Caco-2 (cell line): ENCODE measurements around the gene MEG3. TPM values are rescaled to one million over a fixed set of nuclear protein-coding genes. Genes with fewer than 3 reads are reported as not detected.

Experiments used
- BruUV-seq: library from RNA; stranded (reverse); fragments of 400-500 nt; replicated peaks from 2 replicates; lab custom pipeline; 2021; lab: Mats Ljungman, UMichigan
- CTCF ChIA-PET: fragments of 300-600 bp; sonication (Branson Sonifier 250); formaldehyde crosslinking; loops from one replicate; lab custom pipeline; 2022; ENCODE audit warnings: antibody characterized with exemption; lab: Charles Lee
- POLR2A ChIA-PET: fragments of 300-600 bp; sonication (Branson Sonifier 250); formaldehyde crosslinking; loops from one replicate; lab custom pipeline; 2022; ENCODE audit warnings: antibody characterized with exemption; lab: Charles Lee
- DNase-seq, 2 experiments: peaks; one replicate each; pipeline versions ENCODE4 v3.0.0 to v3.0.0-alpha.2; 2020 to 2022
- H3K27me3 ChIP-seq: replicated peaks from 2 replicates; pipeline ENCODE4 v1.6.0; 2011; ENCODE audit warnings: low read length; ENCODE audit not compliant: control insufficient read depth, insufficient read depth
- H3K36me3 ChIP-seq: 2 replicates; pipeline ENCODE4 v1.5.1; 2011; ENCODE audit warnings: low read length; ENCODE audit not compliant: control insufficient read depth, insufficient read depth
- H3K4me1 ChIP-seq: fragments of 250-450 bp; sonication (Bioruptor Pico); 2 replicates; pipeline ENCODE4 v1.5.1; 2020; ENCODE audit warnings: mild to moderate bottlenecking
- H3K4me3 ChIP-seq: 2 replicates; pipeline ENCODE4 v1.5.1; 2011; ENCODE audit warnings: low read depth, mild to moderate bottlenecking, control low read depth, low read length
- H3K9me3 ChIP-seq: fragments of 250-450 bp; sonication (Bioruptor Pico); 2 replicates; pipeline ENCODE4 v1.5.1; 2020; ENCODE audit warnings: mild to moderate bottlenecking, moderate library complexity
- H3K27ac Mint-ChIP-seq: one replicate; pipeline ENCODE4 v1.8.0; 2022; ENCODE audit warnings: mixed read lengths; ENCODE audit not compliant: unreplicated experiment
- H3K27me3 Mint-ChIP-seq: one replicate; pipeline ENCODE4 v1.8.0; 2022; ENCODE audit warnings: mixed read lengths; ENCODE audit not compliant: insufficient read depth, unreplicated experiment
- H3K36me3 Mint-ChIP-seq: one replicate; pipeline ENCODE4 v1.8.0; 2022; ENCODE audit warnings: mild to moderate bottlenecking, mixed read lengths; ENCODE audit not compliant: insufficient read depth, unreplicated experiment
- H3K4me1 Mint-ChIP-seq: one replicate; pipeline ENCODE4 v1.8.0; 2022; ENCODE audit warnings: low read depth, mixed read lengths; ENCODE audit not compliant: unreplicated experiment
- H3K4me3 Mint-ChIP-seq: one replicate; pipeline ENCODE4 v1.8.0; 2022; ENCODE audit warnings: mild to moderate bottlenecking, moderate library complexity, mixed read lengths; ENCODE audit not compliant: unreplicated experiment
- H3K9me3 Mint-ChIP-seq: one replicate; pipeline ENCODE4 v1.8.0; 2022; ENCODE audit warnings: mixed read lengths; ENCODE audit not compliant: unreplicated experiment
- intact Hi-C: fragments of 100-400 bp; cut with micrococcal nuclease; formaldehyde crosslinking; loops from one replicate; pipeline ENCODE4 v1.10.0; 2022; ENCODE audit not compliant: unreplicated experiment
- total RNA-seq: library from RNA; stranded (reverse); gene quantifications from 2 replicates; pipeline ENCODE4 v1.2.3, GENCODE V29; 2022
- TF ChIP-seq, protein P1 (sequence below), 2 experiments: fragments of 200-600 bp in 1 of 2; IDR thresholded peaks; 1 replicate in 1 of 2; 2 replicates in 1 of 2; pipeline versions ENCODE4 v1.5.1 to v1.8.0; 2011 to 2022; ENCODE audit warnings: antibody characterized with exemption in 1 of 2, control low read depth in 1 of 2, inconsistent platforms in 1 of 2, low read depth in 1 of 2, low read length in 1 of 2, mild to moderate bottlenecking in 1 of 2, moderate library complexity in 1 of 2; ENCODE audit not compliant: insufficient read depth in 1 of 2, severe bottlenecking in 1 of 2, unreplicated experiment in 1 of 2

MEG3 gene
- total RNA-seq, 1 experiment from 2014 or later = not detected

DNA sequence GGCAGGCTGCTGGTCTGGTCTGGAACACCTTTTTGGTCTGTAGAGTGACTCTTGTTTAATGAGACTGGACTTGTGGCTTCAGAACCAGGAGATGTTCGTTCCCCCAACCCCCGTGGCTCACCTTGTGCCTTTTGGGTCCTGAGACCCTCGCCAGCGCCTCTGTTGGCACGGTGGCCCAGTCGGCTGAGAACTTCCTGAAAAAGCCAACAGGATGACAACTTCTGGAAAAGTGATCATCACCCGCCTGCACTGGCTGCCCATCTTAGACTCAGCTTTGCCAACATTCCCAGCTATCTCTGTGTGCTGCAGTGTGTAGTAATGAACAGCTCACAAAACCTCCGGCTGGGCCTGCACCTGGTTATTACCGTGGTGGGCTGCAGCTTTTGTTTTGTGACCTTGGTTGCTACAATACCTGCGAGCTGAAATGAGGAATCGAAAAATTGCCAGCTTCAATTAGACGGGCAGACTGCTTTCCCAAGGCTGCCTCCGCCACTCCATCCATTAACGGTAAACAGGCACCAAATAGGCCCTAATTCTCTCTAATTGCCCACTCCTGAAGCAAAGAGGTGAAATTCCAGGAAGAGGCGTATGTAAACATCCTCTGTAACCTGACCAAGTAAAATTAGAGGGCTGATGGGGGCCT, 16.0 kb downstream of the MEG3 start:
- H3K9me3 Mint-ChIP-seq = no peaks in the 10 kb centered on the region
- no peak for DNase-seq
- BruUV-seq = no TSS peak
- no peaks in the 10 kb centered on the region for H3K36me3 Mint-ChIP-seq
- H3K27me3 Mint-ChIP-seq = no peaks in the 10 kb centered on the region
- Histone ChIP-seq H3K36me3 (no peaks in the 10 kb centered on the region), H3K27me3 (no peaks in the 10 kb centered on the region), H3K9me3 (no peaks in the 10 kb centered on the region), H3K4me1 (no peaks in the 10 kb centered on the region), H3K4me3 (no peak overlapping the region)
- TF ChIP-seq, protein P1, sequence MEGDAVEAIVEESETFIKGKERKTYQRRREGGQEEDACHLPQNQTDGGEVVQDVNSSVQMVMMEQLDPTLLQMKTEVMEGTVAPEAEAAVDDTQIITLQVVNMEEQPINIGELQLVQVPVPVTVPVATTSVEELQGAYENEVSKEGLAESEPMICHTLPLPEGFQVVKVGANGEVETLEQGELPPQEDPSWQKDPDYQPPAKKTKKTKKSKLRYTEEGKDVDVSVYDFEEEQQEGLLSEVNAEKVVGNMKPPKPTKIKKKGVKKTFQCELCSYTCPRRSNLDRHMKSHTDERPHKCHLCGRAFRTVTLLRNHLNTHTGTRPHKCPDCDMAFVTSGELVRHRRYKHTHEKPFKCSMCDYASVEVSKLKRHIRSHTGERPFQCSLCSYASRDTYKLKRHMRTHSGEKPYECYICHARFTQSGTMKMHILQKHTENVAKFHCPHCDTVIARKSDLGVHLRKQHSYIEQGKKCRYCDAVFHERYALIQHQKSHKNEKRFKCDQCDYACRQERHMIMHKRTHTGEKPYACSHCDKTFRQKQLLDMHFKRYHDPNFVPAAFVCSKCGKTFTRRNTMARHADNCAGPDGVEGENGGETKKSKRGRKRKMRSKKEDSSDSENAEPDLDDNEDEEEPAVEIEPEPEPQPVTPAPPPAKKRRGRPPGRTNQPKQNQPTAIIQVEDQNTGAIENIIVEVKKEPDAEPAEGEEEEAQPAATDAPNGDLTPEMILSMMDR (IDR thresholded peaks at IDR 0.05; ENCODE audit: insufficient read depth in 1 of 2, low read depth in 1 of 2, low read length in 1 of 2, severe bottlenecking in 1 of 2, unreplicated experiment in 1 of 2) = no peak
- H3K4me3 Mint-ChIP-seq = no peak overlapping the region
- ChIA-PET POLR2A (no interaction called here), CTCF (interaction anchor here (1.1 kb wide), 1 partner anchor 9 kb away, joined by 4 read pairs; no protein-coding TSS in a partner anchor)
- no peak overlapping the region for H3K27ac Mint-ChIP-seq
- intact Hi-C loops = no loop called here
- H3K4me1 Mint-ChIP-seq = peaks cover 7% of the 10 kb centered on the region

DNA sequence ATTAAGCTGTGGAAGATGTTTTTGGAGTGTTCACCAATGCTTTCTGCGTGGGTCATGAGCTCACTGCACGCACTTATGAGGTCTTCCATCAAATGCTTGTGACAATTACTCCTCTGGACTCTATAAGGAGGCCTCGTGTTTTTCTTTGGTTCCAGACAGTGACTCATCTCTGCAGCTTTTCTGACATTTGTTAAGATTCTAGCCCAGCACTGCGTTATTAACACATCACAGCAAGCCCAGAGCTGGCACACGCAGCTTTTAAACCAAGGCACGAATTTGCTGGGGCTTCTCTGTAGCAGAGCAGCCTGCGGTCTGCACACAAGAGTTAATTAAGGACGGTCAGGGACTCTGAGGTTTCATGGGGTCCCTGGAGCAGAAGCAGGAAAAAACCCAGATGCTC, 16.9 kb downstream of the MEG3 start:
- TF ChIP-seq, protein P1 (IDR thresholded peaks at IDR 0.05; ENCODE audit: insufficient read depth in 1 of 2, low read depth in 1 of 2, low read length in 1 of 2, severe bottlenecking in 1 of 2, unreplicated experiment in 1 of 2) = no peak
- Histone ChIP-seq H3K36me3 (no peaks in the 10 kb centered on the region), H3K27me3 (no peaks in the 10 kb centered on the region), H3K4me3 (no peak overlapping the region), H3K9me3 (no peaks in the 10 kb centered on the region), H3K4me1 (no peaks in the 10 kb centered on the region)
- Mint-ChIP-seq H3K9me3 (no peaks in the 10 kb centered on the region), H3K27me3 (no peaks in the 10 kb centered on the region), H3K4me3 (no peak overlapping the region), H3K4me1 (peaks cover 7% of the 10 kb centered on the region), H3K36me3 (no peaks in the 10 kb centered on the region), H3K27ac (no peak overlapping the region)
- intact Hi-C loops = no loop called here
- BruUV-seq = no TSS peak
- ChIA-PET POLR2A (no interaction called here), CTCF (interaction anchor here (0.6 kb wide), 1 partner anchor 52 kb away, joined by 3 read pairs; no protein-coding TSS in a partner anchor)
- DNase-seq = no peak

DNA sequence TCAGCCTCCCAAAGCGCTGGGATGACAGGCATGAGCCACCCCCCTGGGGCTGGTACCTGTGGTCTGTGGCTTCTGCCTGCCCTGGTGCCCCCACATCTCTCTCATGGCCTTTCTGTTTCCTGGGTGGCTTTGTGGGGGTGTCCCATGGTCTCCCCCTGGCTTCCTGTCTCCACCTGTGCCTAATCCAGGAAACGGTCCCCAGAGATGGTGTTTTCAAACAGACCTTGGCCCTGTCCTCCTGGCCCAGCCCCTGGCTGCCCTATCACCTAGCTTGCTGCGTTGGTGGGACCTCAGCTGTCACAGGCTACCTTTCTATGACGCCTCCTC, 18.1 kb downstream of the MEG3 start:
- no peaks in the 10 kb centered on the region for H3K36me3 Mint-ChIP-seq
- H3K27ac Mint-ChIP-seq = no peak overlapping the region
- H3K9me3 Mint-ChIP-seq = no peaks in the 10 kb centered on the region
- no peaks in the 10 kb centered on the region for H3K27me3 ChIP-seq
- intact Hi-C loops = no loop called here
- H3K27me3 Mint-ChIP-seq = no peaks in the 10 kb centered on the region
- no peak overlapping the region for H3K4me3 ChIP-seq
- CTCF ChIA-PET = interaction anchor here (0.6 kb wide), 1 partner anchor 231 kb away, joined by 5 read pairs; no protein-coding TSS in a partner anchor
- no peaks in the 10 kb centered on the region for H3K4me1 ChIP-seq
- POLR2A ChIA-PET = interaction anchor here (0.6 kb wide), 1 partner anchor 1229 kb away, joined by 4 read pairs; no protein-coding TSS in a partner anchor
- no TSS peak for BruUV-seq
- no peak for DNase-seq
- no peaks in the 10 kb centered on the region for H3K36me3 ChIP-seq
- TF ChIP-seq, protein P1 (IDR thresholded peaks at IDR 0.05; ENCODE audit: insufficient read depth in 1 of 2, low read depth in 1 of 2, low read length in 1 of 2, severe bottlenecking in 1 of 2, unreplicated experiment in 1 of 2) = no peak
- H3K4me1 Mint-ChIP-seq = peaks cover 4% of the 10 kb centered on the region
- H3K4me3 Mint-ChIP-seq = no peak overlapping the region
- H3K9me3 ChIP-seq = no peaks in the 10 kb centered on the region
